ENCODE data around the gene MAST3.
A peak's percentile ranks its signal among the peaks of the same experiment; 100 is the strongest.

Gene MAST3

DNA sequence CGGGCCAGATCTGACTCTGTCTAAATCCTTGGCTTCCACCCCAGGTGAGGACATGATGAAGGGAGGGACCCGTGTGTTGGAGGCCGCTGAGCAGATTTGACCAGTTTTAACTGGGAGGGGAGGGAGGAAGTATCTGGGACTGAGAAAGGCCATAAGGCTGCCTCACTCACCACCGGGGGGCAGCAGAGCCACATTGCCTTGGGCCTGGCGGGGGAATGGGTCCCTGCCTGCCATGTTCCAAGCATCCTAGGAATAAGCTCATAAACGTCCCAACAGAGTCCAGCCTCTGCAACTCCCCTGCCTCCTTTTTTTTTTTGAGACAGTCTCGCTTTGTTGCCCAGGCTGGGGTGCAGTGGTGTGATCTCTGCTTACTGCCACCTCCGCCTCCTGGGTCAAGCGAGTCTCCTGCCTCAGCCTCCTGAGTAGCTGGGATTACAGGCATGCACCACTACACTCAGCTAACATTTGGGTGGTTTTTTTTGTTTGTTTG, 15.5 kb downstream of the MAST3 start:
- DNase-seq (ENCODE audit: low spot score) = peak; percentile 70

DNA sequence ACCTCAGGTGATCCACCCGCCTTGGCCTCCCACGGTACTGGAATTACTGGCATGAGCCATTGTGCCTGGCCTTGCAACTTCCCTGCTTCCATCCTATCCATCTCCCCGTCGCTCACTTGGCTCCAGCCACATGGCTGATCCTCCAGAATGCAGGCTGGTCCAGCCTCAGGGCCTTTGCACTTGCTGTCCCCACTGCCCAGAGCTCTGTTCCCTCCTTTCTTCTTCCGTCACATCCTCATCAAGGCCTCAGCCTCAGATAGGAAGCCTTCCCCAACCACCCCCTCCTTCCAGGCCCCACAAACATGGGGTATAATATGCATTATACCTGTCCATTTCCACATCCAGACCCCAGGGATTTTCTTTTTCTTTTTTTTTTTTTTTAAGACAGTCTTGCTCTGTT, 16.2 kb downstream of the MAST3 start:
- no peak for DNase-seq (ENCODE audit: low spot score)

DNA sequence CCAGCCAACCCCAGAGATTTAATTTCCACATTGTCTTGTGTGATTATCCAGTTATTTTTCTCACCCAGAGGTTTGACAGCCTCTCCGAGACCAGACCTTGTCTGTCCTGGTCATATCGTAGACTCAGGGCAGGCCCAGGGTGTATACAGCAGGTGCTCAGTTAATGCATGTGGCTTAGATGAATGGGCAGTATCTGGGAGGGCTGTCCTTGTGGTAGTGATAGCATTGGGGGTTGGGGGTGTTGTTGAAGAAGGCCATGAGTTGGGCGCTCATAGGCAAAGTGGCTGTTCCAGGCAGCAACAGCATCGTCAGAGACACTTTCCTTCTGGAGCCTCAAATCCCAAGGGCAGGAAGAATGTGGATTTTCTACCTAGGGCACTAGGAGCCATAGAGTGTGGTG, 16.9 kb downstream of the MAST3 start:
- no peak for DNase-seq (ENCODE audit: low spot score)

DNA sequence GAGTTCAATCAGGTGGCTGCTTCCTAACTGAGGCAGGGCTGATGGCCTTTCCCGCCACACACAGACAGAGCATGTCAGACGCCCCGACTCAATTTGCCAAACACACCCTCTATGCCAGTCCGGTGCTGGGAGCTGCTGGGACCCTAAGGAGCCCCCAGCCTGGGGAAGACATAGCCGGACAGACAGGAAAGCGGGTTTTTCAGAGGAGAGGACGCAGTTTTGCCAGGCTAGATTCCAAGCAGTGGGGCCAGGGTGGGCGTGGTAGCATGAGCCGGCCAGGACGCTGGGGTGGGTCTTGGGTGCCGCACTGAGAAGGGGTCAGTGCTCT, 19.8 kb downstream of the MAST3 start:
- DNase-seq (ENCODE audit: low spot score) = no peak

DNA sequence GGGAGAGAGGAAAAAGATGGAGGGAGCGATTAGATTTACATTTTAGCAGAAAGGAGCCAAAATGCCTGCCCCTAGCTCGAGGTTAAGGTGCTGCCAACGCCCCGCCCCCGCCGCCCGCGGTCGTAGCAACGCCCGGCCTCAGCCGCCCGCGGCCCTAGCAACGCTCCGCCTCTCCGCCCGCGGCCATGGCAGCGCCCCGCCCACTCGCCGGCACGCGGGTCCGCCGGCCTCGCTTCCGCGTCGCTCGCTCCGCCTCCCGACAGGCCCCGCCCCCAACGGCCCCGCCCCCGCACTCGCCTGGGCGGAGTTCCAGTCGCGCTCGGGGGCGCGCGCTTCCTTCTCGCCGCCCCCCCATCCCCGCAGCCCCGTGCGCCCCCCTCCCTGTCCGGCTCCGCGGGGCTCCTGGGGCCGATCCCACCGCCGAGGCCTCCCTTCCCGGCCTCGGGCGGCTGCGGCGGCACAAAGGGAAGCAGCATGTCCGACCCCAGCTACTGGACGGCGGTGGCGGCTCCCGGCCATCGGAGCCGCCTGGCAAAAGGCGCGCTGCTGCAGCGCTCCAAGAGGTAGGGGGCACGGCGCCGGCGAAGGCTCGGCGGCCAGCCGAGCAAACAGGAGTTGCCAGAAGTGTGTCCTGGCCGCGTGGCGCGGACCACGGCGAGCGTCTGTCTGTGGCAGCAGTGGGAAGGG, 20.3 kb downstream of the MAST3 start:
- peak; percentile 89 for DNase-seq (ENCODE audit: low spot score)

DNA sequence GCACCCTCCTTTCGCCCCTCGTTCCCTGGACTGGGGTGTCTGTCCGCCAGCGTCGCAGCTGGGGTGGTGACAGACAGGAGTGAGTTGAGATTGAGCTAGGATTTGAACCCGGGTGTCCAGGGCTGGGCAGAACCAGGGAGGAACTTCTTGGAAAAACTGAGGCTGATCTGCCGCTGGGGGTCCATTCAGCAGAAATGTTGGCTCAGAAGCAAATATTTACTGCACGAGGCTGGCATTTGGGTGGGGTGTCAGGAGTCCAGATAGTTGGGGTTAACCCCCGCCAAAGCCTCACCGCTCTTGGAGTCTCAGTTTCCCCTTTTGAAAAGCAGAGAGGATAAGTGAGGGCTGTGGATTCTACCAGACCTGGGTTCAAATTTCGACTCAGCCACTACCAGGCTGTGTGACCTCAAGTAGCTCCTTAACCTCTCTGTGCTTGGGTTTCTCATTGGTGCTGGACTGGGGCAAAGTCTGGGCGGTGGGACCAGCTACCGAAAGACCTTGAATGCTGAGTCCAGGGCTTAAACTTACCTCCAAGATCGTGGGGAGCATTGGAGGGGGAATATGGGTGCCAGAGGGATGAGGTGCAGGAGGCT, 20.9 kb downstream of the MAST3 start:
- DNase-seq (ENCODE audit: low spot score) = no peak

DNA sequence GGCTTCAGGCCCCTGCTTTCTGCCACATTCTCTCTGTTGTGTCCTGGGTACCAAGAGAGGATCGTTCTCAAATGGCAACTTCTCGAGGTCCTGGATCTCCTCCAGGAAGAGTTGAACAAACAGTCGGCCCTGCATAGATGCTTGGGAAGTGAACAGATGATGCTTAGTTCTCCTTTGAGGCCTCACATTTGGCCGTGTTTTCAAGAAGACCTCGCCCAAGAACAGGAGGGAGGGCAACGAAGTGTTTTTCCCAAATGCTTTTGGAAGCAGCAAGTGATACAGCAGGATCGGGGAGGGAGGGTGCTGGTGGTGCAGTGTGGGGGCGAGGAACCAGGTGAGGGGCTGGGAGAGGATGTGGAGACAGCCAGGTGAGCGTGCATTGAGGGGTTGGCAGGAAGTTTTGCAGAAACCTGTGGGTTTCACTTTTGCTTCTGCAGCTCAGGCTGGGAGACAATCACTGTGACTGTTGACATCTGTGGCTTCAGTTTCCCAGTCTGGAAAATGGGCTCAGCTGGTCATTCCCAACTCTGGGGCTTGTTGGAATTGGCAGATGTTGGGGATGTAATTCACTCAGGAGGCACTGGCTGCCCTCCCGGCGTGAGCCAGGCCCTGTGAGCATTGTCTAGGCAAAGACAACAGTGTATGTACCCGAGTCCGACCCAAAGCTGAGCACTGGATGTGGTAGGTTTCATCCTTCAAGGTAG, 21.6 kb downstream of the MAST3 start:
- DNase-seq (ENCODE audit: low spot score) = no peak

DNA sequence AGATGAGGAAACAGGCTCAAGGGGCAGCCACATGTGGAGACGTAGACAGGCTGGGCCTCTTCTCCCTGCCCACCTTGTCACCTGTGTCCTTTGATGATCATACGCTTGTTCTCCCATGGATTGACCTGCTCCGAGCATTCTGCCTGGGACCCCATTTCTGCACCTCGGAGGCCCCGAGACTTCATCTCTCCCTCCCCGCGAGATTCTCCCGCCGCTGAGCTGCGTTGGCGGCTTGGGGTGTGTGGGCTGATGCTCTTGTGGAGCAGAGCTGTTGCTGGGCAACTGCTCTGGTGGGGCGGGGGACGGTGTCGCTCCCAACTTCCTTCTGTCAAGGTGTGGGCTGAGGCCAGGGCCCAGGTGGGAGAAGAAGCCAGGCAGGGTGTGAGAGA, 22.1 kb downstream of the MAST3 start:
- DNase-seq (ENCODE audit: low spot score) = no peak

DNA sequence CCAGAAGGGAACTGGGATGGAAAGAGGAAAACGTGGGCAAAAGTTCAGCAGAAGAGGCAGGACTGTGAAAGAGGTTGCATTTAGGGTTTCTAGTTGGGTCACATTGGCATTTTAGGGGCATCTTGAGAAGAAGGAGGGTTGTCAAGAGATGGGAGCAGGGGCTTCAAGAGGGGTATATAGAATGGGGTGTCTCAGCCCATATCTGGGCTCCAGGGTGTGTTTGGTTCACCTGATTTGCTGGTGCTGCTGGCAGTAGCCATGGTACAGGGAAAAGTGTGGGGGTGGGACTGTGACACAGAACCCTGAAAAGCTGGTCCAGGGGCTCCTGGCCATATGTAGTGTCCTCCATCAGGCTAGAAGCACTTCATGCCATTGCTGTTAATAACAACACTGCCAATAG, 22.5 kb downstream of the MAST3 start:
- DNase-seq (ENCODE audit: low spot score) = no peak

DNA sequence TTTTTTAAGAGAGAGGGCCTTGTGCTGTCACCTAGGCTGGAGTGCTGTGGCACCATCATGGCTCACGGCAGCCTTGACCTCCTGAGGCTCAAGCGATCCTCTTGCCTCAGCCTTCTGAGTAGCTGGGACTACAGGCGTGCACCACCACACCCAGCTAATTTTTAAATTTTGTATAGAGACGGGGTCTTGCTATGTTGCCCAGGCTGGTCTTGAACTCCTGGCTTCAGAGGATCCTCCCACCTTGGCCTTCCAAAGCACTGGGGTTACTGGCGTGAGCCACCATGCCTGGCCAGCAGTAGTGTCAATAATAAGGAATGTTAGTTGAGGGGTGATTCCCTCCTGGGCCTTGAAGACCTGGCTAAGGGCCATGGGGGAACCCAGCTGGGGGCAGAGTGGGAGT, 23.6 kb downstream of the MAST3 start:
- DNase-seq (ENCODE audit: low spot score) = no peak

DNA sequence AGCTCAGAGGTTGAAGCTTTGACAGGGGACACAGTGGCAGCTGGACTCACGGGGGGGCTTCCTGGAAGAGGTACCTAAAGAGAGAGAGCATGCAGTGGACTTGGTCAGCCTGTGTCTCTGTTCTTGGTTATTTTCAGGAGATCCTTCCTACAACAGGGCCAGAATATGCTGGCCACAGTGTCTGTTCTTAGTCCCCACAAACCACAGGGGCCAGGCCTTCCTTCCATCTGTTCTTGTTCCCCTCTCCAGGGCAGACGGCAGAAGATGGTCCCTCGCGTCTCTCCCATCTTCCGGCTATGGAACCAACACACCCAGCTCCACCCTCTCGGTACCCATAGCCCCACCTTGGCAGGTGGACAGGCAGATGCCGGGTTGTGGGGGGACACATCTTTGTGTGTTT, 24.8 kb downstream of the MAST3 start:
- DNase-seq (ENCODE audit: low spot score) = no peak

DNA sequence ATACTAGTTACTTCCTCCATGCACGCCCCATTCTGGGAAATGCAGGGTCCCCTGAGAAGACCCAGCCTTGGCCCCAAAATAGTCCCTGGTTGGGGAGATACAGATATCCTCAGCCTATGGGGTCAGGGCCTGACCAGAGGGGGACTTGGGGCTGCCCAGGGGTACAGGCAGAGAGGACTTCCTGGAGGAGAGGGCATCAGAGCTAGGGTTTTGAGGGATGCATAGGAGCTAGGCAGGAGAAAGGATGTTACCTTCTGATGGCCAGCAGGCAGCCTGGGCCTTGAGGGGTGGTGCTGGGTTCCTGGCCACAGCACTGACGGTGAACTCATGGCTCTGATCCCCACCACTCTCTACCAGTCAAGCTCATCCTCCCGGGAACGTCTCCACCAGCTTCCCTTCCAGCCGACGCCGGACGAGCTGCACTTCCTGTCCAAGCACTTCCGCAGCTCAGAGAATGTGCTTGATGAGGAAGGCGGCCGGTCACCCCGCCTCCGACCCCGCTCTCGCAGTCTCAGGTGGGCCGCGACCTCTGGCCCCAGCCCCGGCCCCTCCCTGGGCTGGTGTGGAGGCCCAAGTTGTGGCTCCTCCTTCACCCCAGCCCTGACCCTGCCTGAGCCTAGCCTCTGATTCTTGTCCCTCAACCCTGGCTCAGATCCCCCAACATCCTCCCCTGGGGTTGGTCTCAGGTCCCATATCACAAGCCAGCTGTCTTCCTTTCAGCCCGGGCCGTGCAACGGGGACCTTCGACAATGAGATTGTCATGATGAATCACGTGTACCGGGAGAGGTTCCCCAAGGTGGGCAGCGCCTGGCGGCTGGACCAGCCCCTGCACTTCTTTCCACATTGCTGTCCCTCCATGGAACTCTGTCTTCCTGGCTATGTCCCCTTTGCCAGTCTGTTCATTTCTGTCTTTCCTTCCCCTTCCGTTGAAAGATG, 25.6 kb downstream of the MAST3 start:
- no peak for DNase-seq (ENCODE audit: low spot score)

DNA sequence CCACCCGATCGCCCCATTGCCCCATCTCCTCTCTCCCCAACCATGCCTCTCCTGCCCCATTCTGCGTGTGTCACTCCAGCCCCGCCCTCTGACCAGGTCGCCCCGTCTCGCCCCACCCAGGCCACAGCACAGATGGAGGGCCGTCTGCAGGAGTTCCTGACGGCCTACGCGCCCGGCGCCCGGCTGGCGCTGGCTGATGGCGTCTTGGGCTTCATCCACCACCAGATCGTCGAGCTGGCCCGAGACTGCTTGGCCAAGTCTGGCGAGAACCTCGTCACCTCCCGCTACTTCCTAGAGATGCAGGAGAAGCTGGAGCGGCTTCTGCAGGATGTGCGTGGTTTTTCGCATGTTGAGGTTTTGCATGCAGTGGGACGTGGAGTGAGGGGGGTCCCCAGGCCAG, 26.2 kb downstream of the MAST3 start:
- DNase-seq (ENCODE audit: low spot score) = no peak

DNA sequence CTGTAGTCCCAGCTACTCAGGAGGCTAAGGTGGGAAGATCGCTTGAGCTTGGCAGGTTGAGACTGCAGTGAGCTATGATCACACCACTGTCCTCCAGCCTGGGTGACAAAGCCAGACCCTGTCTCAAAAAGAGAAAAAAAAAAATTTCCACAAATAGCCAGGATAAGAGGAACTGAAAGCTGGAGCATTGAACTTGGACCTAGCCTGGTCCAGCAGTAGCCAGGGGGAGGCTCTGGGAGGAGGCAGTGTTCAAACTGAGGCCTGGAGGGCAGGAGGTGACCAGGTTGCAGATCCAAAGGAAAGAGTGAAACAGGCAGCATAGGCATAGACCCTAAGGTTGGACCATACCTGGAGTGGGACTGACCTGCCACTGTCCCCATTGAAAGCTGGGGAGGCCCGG, 28.5 kb downstream of the MAST3 start:
- DNase-seq (ENCODE audit: low spot score) = no peak

DNA sequence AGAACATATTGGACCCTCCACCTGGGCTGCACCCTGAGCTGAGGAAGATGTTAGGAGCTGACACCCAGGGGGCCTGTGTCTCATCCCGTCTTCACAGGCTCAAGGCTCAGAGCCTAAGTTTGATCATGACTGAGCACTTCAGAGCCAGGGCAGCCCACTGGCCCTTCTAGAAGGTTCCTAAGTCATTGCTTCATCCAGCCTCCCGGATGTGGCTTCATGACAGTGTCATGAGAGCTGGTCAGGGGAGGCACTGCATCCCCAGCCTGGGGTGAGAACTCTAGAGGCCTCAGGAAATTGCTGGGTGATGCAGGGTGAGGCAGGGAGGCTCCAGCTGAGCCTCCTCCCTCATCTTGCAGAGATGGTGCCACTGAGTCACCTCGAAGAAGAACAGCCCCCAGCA, 30.5 kb downstream of the MAST3 start:
- DNase-seq (ENCODE audit: low spot score) = no peak

DNA sequence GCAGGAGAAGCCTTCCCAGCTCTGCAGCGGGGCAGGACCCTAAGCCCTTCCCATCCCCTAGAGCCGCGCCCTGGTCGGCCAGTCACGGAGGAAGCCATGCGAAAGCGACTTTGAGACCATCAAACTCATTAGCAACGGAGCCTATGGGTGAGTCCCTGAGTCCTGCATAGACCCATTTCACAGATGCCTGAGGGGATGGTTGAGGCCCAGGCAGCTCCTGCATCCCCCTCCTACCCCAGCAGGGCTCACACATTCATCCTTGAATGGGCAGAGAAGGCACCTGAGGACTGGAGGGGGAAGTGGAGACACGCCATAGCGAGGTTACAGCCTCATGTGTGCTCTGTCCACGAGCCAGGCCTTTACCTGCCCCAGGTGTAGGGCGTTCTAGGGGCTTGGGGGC, 31.2 kb downstream of the MAST3 start:
- no peak for DNase-seq (ENCODE audit: low spot score)

DNA sequence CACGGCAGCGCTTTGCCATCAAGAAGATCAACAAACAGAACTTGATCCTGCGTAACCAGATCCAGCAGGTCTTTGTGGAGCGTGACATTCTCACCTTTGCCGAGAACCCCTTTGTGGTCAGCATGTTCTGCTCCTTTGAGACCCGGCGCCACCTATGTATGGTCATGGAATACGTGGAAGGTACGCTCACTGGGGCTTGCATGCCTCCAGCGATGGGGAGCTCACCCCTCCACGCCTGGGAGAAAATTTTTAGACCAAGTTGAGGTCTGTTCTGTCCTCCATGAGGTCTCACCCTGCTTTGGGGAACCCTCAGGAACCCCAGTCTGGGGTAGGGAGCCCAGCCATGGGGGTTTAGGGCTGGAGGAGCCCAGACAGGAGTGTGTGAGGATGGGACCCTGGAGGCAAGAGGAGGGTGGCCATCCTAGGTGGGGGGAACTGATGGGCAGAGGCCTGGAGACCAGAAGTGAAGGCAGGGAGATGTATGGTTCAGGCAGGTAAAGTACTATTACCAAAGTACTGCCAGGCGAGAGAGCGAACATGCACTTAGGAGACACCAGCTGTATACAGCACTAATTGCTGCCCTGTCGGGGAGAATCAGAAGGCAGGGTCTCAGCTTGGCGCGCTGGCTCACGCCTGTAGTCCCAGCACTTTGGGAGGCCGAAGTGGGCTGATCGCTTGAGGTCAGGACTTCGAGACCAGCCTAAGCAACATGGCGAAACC, 33.1 kb downstream of the MAST3 start:
- DNase-seq (ENCODE audit: low spot score) = no peak

DNA sequence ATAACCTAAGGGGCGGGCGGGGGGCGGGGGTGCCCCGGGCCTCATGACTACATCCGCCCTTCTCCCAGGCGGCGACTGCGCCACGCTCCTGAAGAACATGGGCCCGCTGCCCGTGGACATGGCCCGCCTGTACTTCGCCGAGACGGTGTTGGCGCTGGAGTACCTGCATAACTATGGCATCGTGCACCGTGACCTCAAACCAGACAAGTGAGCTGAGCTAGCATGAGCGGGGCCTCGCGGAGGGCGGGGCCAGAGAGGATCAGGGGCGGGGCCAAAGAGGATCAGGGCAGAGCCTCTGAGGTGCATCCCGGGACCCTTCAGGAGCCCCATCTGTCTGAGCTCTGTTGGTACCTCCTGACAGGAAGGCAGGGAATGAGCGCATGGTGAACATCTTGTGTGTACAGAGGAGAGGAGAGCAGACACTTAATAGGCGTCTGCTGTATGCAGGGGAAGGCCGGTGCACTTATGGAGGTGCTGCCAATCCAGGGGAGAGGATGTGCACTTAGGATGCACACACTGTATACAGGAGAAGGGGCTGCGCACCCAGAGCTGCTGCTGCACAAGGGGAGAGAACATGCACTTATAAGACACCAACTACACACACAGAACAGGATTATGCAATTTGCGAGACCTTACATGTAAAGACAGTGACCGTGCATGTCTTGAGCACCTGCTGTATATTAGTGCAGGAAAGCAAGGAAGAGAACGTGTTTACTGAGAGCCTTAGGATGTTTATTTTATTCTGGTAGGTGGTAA, 34.4 kb downstream of the MAST3 start:
- DNase-seq (ENCODE audit: low spot score) = no peak

DNA sequence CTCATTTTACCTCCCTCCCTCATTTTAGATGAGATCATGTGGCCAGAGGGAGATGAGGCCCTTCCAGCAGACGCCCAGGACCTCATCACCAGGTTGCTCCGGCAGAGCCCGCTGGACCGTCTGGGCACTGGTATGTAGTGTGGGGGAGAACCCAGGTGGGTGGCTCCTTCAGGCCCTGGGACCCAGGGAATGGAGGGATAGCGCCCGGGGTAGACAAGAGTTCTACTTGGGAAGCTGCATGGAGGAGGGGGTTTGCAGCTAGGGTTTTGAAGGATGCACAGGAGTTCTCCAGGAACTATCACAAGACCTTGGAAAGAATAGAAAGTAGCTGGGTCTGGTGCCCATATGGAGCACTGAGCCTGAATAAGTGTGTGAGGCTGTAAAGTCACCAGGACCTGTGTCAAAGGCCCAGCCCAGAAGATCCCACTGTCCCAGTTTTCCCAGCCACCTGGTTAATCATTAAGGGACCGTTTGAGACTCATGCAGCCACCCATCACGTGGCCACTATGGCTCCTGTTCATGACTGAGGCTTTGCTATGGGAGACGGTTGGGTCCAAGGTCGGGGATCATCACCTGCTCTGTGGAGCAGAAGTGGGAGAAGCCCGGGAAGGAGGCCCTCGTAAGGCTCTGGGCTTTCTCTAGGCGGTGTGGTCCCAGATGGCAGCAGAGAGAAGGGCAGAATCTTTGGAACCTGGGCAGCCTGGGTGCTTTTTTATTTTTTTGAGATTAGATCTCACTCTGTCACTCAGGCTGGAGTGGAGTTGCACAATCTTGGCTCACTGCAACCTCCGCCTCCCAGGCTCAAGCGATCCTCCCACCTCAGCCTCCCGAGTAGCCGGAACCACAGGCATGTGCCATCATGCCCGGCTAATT, 38.4 kb downstream of the MAST3 start:
- no peak for DNase-seq (ENCODE audit: low spot score)

DNA sequence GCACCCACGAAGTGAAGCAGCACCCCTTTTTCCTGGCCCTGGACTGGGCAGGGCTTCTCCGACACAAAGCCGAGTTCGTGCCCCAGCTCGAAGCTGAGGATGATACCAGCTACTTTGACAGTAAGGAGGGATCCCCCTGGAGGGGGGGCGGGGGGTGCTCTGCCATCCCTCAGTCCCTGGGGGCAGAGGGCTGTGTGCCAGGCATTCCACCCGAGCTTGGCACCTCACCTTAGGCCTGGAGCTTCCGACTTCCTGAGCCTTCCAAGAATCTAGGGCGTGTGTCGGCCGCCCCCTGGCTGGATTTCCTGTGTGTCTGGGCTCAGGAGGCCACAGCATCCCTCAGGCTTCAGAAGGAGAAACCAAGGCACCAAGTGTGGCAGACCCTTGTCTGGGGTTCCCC, 39.7 kb downstream of the MAST3 start:
- no peak for DNase-seq (ENCODE audit: low spot score)
